NCI-H1048 (cell line): ENCODE data around the gene RSRC1.
"Not testable (repeated sequence)": the region's sequence is repeated elsewhere in the genome, so short reads cannot be mapped to it uniquely, and the experiment has no call there.

Experiments used
- DNase-seq: peaks from one replicate; lab custom pipeline; 2025; lab: John Stamatoyannopoulos, UW

RSRC1 gene

DNA sequence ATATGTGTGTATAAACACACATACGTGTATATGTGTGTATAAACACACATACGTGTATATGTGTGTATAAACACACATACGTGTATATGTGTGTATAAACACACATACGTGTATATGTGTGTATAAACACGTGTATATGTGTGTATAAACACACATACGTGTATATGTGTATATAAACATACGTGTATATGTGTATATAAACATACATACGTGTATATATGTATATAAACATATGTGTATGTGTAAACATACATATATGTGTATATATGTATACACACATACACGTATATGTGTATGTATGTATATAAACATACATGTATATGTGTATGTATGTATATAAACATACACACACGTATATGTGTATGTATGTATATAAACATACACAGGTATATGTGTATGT lies 119.1 kb downstream of the RSRC1 start:
- DNase-seq = not testable (repeated sequence)

DNA sequence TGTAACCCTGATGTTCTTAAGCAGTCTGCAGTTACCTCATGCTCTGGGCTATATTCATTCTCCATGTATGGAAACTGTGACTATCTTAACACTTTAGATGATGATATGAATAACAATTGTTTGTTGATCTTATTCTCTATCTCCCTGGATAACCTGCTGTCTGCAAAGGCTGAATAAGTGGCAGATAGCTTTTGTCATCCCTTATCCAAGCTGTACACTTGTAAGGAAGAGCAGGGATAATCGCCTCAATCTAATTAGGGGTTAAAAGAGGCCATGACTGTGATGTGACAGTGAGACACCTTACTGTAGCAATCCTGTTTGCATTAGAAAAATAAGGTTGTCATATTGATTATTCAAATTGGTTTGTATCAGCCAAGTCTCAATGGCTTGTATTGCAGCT lies 123.9 kb downstream of the RSRC1 start:
- DNase-seq = no peak

DNA sequence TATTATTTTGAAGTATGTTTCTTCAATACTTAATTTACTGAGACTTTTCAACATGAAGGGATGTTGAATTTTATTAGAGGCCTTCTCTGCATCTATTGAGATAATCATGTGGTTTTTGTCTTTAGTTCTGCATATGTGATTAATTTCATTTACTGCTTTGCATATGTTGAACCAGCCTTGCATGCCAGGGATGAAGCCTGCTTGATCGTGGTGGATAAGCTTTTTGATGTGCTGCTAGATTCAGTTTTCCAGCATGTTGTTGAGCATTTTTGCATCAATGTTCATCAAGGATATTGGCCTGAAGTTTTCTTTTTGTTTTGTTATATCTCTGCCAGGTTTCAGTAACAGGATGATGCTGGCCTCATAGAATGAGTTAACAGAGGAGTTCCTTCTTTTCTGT lies 134.4 kb downstream of the RSRC1 start:
- DNase-seq = no peak

DNA sequence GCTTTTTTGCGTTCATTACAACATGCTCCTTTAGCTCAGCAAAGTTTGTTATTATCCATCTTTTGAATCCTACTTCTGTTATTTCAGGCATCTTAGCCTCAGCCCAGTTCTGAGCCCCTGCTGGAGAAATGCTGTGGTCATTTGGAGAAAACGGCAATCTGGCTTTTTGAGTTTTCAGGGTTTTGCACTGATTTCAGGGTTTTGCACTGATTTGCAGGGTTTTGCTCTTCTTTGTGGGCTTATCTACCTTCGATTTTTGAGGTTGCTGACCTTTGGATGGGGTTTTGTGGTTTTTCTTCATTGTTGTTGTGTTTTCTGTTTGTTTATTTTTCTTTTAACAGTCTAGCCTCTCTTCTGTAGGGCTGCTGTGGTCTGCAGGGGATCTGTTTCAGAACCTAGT lies 137.4 kb downstream of the RSRC1 start:
- no peak for DNase-seq

DNA sequence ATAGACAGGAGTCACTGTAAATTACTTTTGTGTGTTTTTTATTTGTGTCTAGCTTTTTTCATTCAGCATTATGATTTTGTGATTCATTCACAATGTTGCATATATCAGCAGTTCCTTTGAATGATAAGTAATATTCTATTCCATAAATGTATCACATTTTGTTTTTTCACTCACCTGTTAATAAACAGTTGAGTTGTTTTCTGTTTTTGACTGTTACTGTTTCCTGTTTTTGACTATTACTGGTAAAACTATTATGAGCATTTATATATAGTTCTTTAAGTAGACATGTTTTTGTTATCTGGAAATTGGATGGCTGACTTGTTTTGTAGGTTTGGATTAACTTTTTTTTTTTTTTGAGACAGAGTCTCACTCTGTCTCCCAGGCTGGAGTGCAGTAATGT lies 138.4 kb downstream of the RSRC1 start:
- DNase-seq = no peak

DNA sequence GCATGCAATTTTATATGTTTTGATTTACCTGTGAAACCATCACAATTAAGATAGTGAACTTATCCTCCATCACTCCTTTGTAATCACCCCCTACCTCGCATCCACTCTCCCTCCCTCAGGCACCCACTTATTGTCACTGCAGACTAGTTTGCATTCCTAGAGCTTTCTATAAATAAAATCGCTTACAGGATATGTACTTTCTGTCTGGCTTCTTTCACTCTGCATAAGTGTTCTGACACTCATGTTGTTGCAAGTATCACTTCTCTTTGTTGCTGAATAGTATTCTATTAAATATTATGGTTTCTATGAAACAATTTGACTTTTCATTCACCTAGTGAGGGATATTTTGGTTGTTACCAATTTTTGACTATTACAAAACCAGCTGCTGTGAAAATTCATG lies 139.3 kb downstream of the RSRC1 start:
- DNase-seq = no peak

DNA sequence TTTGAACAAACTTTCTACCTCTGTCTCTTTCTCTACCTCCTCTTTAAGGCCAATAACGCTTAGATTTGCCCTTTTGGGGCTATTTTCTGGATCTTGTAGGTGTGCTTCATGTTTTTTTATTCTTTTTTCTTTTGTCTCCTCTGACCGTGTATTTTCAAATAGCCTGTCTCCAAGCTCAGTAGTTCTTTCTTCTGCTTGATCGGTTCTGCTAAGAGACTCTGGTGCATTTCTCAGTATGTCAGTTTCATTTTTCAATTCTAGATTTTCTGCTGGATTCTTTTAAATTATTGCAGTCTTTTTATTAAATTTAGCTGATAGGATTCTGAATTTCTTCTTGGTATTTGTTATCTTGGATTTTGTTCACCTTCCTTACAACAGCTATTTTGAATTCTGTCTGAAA lies 148.7 kb downstream of the RSRC1 start:
- no peak for DNase-seq

DNA sequence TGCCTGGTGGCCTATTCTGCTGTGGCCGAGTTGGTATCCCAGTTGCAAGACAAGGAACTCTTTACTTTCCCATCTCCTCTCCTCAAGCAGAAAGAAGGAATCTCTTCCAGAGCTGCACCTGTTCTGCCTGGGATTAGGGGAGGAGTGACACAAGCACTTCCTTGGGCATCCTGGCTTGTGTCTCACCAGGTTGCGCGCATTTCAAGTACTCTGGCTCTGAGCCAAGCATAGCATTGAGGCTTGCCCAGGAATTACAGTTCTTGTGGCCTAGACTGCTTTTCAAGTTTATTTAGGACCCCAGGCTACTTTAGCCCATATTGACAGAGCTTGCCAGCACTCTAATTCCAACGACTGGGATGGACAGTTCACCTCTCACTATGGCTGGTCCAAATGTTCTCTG lies 150.5 kb downstream of the RSRC1 start:
- DNase-seq = no peak

DNA sequence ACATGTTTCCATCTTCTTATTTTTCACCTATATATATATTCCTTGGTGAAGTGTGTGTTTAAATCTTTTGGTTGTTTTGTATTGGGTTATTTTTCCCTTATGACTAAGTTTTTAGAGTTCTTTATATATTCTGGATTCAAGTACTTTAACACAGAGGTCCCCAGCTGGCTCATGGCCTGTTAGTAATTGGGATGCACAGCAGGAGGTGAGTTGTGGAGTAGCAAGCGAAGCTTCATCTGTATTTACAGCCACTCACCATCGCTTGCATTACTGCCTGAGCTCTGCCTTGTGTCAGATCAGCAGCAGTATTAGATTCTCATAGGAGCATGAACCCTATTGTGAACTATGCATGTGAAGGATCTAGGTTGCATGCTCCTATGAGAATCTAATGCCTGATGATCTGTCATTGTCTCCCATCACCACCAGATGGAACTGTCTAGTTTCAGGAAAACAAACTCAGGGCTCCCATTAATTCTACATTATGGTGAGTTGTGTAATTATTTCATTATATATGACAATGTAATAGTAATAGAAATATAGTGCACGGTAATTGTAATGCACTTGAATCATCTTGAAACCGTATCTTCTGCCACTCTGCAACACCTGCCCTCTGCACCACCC lies 151.6 kb downstream of the RSRC1 start:
- DNase-seq = no peak

DNA sequence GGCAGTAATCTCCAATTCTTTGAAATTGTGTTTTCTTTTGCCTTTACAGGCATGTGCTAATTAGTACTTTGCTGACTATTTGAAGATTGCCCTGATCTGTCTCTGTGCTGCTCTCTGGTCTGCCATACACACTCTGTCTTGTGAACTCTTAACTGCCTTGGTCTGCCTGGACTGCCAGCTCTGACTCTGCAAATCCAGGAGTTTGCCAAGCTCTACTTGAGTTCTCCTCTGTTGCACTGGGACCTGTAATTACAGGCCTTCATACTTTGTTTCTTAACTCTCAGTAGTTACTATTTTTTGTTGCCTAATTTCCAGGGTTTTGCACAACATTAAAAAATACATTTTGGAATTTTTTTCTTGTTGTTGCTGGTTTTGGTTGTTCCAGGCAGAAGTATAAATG lies 155.0 kb downstream of the RSRC1 start:
- DNase-seq = no peak

DNA sequence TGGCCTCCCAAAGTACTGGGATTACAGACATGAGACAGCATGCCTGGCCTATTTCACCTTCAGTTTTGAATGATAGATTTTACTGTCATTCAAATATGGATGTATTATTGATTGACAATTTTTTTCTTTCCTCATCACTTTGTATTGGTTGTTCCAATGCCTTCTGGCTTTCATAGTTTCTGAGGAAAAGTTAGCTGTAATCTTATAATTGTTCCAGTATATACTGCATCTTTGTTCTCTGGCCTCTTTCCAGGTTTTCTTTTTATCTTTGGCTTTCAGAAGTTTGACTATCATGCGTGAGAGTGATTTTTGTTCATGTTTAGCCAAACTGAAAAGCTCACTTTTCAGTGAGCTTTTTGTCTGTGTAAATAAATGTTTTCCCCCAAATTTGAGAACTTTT lies 157.1 kb downstream of the RSRC1 start:
- DNase-seq = no peak

DNA sequence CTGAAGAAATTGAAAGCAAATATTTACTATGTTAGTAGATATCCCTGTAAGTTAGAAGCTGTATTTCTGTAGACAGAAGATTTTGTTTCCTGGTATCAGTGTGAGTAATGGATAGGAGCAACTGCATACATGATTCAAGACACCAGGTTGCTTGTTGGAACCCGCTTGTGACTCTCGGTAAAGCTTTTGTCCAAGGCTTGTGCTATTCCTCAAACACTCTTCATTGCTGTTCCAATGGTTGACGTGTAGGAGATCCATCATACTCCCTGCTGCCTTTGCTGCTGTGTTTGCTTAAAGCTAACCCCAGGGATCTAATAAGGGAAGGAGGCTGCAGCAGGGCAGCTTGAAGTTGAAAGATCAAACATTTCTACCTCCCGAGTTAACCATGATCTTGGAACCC lies 160.1 kb downstream of the RSRC1 start:
- no peak for DNase-seq

DNA sequence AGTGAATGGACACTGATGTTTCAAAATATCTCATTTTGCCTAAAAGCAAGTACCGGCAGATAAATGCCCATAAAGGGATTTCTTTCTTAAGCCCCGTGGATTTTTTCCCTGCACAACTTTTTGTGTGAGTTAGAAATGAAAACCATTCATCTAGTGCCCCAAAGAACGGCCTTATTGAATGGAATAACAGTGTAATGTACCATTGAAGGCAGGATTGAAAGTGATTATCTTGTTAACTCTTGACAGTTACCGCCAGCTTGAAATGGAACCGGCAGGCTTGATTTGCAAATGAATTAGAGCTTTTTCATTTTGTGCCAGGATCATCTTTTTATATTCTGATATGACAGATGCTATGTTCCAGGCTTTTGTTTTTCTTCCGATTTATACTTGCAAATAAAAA lies 162.2 kb downstream of the RSRC1 start:
- DNase-seq = no peak

DNA sequence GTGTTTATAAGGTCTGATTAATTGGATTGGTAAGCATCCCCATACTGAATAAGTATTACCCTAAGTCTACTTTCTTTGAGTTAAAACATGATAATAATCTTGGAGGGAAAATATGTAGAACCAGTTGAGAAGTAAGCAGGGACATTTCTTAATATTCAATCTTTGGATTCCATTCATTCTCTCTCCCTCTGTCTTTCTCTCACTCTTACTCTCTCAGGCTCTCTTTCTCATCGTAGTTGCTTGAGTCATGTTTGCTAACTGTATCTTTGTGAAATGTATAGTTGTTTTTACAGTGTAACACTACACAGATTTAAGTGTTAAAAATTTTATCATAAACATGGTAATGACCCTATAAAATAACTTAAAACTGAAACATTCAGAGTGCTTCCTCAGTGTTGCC lies 163.8 kb downstream of the RSRC1 start:
- no peak for DNase-seq

DNA sequence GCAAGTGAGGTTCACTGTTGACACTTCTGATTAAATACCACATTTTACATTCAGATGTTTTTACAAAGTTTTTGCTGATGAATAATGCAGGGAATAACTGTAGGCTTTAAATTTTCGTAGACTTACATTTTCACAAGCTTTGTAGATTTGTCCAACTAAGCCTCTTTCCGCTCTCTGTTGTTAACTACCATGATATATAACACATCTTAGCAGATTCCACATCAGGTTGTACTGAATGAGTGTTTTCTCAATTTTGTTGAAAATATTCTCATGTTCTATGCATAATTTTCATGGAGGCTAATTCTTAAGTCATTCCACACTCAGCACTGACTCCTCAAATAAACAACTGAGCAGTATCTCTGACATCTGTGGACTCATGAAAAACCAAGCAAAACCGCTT lies 168.3 kb downstream of the RSRC1 start:
- DNase-seq = no peak

DNA sequence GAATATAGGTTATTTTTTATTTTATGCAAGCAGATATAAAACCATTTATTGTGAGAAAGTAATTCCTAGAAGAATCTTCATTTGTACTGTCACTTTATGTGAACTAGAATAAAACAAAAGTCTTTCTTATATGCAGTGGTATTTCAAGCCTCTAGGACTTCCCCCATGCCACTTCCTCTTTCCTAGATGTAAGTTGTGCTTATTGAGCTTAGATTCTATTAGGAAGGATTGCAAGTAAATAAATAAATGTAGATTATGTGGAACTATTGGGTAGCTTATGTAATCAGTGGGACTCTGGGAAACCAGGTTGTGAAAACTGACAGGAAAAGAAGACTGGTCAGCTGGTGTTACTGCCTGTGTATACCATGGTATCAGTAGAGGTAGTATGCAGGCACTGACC lies 169.7 kb downstream of the RSRC1 start:
- DNase-seq = no peak

DNA sequence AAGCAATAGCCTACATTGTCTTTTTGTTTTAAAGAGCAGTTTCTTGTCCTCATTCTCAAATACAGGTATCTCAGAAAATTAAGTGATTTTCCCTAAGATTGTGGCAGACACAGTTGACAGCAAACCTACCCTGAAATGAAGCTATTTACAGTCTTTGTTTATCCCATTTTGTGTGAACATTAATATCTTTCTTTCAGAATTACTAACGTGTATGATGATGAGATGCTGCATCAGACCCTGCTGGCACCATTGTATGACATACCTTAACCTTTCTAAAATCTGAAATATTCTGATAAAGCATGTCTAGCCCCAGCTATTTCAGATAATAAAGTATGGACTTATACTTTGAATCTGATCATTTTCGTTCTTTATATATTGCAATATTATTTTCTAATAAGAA lies 185.9 kb downstream of the RSRC1 start:
- DNase-seq = no peak

DNA sequence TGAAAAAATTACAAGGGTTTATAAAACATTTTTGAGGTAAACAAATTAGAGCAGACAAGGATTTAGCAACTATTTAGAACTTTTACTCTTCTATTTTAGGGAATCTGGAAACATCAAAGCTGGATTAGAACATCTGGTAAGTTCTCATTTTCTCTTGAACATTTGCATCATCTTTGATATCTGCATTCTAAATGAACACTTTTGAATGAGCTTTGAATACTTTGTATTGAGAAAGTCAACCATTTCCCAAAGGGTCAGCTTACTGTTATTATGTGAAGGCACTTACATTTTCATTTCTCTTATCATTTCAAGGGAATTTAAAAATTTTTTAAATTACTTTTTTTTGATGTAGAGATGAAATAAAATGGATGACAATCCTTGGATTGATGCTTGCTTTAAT lies 188.1 kb downstream of the RSRC1 start:
- no peak for DNase-seq

DNA sequence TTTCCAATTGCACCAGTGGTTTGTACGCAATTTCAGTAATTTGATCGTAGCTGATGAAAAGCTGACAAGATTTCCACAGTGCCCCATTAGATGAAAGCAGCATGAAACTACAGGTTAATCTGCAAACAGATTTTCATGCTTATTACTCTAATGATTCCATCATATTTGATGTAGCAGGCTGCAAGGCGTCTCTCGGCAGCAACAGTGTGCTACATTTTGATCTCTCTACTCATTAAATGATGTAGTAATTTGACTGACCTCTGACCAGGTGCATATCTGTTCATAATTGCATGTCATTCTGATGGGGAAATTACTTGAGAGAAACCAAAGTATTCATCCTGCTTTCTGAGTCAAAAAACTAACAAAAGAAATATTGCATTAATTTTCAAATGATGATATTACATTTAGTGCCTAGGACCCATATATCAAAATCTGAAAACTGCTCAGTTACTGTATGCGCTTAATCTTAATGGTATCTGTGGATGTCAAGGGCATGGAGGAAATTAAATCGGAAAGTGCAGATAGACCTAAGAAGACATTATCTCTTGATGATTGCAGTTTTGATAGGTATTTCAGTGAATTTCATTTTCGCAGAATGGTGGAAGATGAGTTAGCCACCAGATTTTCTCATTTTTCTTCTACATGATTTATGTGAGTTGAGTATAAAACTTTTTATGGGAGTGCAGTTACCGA lies 198.5 kb downstream of the RSRC1 start:
- no peak for DNase-seq

DNA sequence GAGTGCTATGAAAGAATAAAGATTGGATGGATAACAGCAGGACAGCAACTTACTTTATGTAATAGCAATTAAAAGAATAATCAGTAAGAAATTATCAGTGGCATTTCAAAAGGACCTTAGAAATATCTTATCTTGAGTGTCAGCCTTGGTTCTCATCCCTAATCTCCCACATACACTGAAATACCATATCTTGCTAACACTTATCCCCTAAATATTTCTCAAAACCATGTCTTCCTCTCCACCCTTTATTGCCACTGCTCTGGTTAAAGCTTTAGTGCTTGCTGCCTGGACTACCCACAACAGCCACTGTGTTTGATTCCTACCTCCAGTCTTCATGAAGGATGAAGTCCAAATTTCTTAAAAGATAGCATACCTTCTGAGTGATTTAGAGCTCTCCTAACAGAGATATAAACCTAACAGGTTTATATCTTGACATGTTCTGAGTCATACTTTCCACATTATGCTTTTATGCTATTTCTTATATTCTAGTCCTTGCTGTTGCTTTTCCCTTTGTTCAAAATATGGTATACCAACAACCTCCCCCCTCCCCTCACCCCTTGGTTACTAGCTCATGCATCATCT lies 202.8 kb downstream of the RSRC1 start:
- no peak for DNase-seq

DNA sequence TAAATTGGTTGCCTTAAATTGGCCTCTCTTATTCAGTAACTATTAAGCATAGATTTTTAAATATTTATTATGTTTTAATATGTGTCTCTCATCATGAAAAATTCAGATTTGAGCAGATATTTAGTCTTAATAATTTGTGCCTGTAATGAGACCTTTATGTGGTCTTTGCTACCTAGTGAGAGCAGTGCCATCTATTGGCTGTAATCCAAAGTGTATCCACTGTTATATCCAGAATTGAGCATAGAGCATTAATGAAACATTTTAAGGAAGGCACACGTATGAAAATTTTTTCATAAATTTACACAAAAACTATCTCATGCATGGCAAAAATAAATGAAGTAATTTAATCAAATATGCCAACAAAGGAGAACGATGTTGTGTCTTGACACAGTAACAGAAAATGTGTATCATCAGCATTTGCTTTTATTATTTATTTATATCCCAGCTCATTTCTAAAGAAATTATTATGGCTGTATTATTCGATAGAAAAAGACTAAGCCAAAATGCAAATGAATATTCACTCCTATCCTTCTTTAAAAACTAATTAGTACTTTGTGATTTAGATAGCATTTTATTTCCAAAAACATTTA lies 203.5 kb downstream of the RSRC1 start:
- DNase-seq = peak; percentile 2

DNA sequence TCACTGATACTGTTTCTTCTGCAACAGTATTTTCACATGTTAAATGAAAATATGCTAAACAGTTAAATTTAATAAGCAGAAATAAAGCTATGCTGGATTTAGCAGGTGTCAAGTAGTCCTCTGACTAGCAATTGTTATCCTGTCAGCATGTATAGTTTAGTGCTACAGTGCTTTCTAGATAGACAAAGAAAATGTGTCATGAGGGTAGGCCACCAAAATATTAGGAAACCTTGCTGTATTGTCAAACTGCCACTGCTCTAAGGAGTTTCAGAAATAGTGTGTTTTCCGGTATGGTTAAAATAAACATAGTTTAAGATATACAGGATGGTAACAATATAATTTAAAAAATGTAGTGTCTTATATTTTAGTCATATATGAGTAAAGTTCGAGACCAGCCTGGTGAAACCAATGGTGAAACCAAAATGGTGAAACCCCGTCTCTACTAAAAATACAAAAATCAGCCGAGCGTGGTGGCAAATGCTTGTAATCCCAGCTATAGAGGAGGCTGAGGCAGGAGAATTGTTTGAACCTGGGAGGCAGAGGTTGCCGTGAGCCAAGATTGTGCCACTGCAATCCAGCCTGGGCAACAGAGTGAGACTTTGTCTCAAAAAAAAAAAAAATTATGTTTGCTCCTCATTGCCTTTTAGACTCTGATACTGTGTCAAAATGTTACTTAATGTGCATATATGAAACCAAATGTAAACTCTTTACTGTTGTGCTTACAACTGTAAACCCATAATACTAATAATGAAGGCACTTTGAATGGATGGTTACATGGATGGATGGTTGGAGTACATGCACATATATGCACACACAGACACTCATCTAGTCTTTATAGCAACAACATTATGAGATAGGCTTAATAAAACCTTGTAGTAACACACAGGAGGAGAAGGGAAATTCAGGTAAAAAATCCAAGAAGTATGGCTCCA lies 204.8 kb downstream of the RSRC1 start:
- DNase-seq = no peak
